OCI-LY1 (cell line): ENCODE results near the gene NFIA.

Experiments
- CTCF ChIP-seq: fragments of 200-600 bp; sonication (generic), shearing (Covaris generic); IDR thresholded peaks from 2 replicates; pipeline ENCODE4 v1.5.1; 2017; ENCODE audit warnings: mild to moderate bottlenecking, antibody characterized with exemption, low read length, moderate library complexity, mixed read lengths
- EZH2 ChIP-seq: fragments of 200-600 bp; sonication (generic), shearing (Covaris generic); IDR thresholded peaks from 2 replicates; pipeline ENCODE4 v1.8.0; 2017; ENCODE audit warnings: borderline replicate concordance, mixed run types, mild to moderate bottlenecking, antibody characterized with exemption, low read length, moderate library complexity, mixed read lengths

- TF ChIP-seq CTCF, result no peak
- no peak for TF ChIP-seq EZH2
These were observed 367.0 kb downstream of the NFIA start for GRCh38 chr1:61449410-61449809.
